GM15510 (cell line): Measurements from ENCODE around the gene C18orf54.

Source experiments
- POLR2A ChIP-seq: IDR thresholded peaks from 3 replicates; pipeline ENCODE4 v1.6.1; 2011; ENCODE audit warnings: borderline replicate concordance; ENCODE audit not compliant: insufficient read length; ENCODE audit errors: extremely low read depth

The C18orf54 gene

DNA sequence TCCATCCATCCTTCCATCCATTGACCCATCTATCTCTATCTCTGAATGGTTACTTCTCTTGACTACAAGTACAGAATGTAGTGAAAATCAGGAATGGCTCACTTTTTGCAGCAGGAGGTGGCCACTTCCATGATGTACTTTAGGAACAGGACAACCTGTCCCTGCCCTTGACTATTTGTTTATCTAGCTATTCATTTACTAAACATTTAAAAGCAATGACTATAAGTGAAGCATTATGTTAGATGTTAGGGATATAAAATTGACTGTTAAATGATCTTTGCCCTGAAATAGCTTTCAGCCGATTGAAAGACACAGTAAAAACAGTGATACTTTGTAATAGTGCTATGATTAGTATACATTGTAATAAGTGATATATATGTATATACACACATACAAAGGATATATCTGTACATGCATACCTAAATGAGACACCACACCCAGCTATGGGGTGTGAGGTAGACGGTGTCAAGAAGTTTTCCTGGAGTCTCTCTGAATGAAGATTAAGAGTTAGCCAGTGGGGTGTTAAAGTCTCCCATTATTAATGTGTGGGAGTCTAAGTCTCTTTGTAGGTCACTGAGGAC is 68.5 kb downstream of the C18orf54 start:
- no peak for TF ChIP-seq POLR2A
